HepG2 (cell line): ENCODE measurements around the gene TAT. TPM values are rescaled to one million over a fixed set of nuclear protein-coding genes. Genes with fewer than 3 reads are reported as not detected.
A peak's percentile ranks its signal among the peaks of the same experiment; 100 is the strongest.

Experiments
- ATAC-seq: fragments of 200-7000 bp; cut with Tn5 transposase; 3 replicates; pipeline ENCODE4 v1.9.1; 2020; ENCODE audit warnings: mild to moderate bottlenecking, moderate library complexity
- BruUV-seq: library from RNA; stranded (reverse); fragments of 400-500 nt; replicated peaks from 2 replicates; lab custom pipeline; 2021; lab: Mats Ljungman, UMichigan
- CTCF ChIA-PET: fragments of 300-600 bp; formaldehyde crosslinking; extraction: SDS; loops from one replicate; lab custom pipeline; 2021; ENCODE audit warnings: low total read pairs, inconsistent platforms, low intra/inter-chr PET ratio; lab: Yijun Ruan, JAX
- POLR2A ChIA-PET: fragments of 350-600 bp; sonication (Branson Sonifier 250); formaldehyde crosslinking; loops from one replicate; lab custom pipeline; 2020; ENCODE audit warnings: antibody characterized with exemption, inconsistent platforms; lab: Yijun Ruan, JAX
- DNase-seq: peaks from one replicate; pipeline ENCODE4 v3.0.0-alpha.2; 2015; ENCODE audit warnings: low spot score
- FAIRE-seq: peaks from 3 replicates; lab custom pipeline; 2011; peaks lifted over from hg19 to GRCh38; lab: Jason Lieb, UNC
- H2AFZ ChIP-seq: one replicate; pipeline ENCODE4 v1.6.1; 2011; ENCODE audit warnings: low read length, inconsistent platforms
- H3K27ac ChIP-seq: fragments of 300-600 bp; 3 replicates; pipeline ENCODE4 v1.8.0; 2011; ENCODE audit warnings: mixed run types, mild to moderate bottlenecking, mixed read lengths, low read length, inconsistent platforms; ENCODE audit not compliant: insufficient read depth; ENCODE audit errors: extremely low read length
- H3K27me3 ChIP-seq, 2 experiments: fragments of 200-600 bp in 1 of 2; 2 replicates in 1 of 2; 3 replicates in 1 of 2; pipeline versions ENCODE4 v1.6.0 to v1.8.0; 2011; ENCODE audit warnings: low read length in 2 of 2, mild to moderate bottlenecking in 2 of 2, moderate library complexity in 2 of 2, inconsistent platforms in 1 of 2; ENCODE audit not compliant: insufficient read depth in 2 of 2, control insufficient read depth in 1 of 2
- H3K36me3 ChIP-seq, 2 experiments: fragments of 200-600 bp in 1 of 2; replicated peaks in 1 of 2; 2 replicates in 1 of 2; 3 replicates in 1 of 2; pipeline versions ENCODE4 v1.5.1 to v1.8.0; 2011; ENCODE audit warnings: low read length in 2 of 2, inconsistent platforms in 1 of 2; ENCODE audit not compliant: insufficient read depth in 2 of 2, control insufficient read depth in 1 of 2
- H3K4me1 ChIP-seq: 2 replicates; pipeline ENCODE4 v1.5.1; 2012; ENCODE audit warnings: low read length, inconsistent platforms; ENCODE audit not compliant: insufficient read depth
- H3K4me2 ChIP-seq: 2 replicates; pipeline ENCODE4 v1.6.0; 2011; ENCODE audit warnings: low read depth, low read length, inconsistent platforms
- H3K4me3 ChIP-seq, 3 experiments: fragments of 200-600 bp in 1 of 3; sonication (generic), shearing (Covaris generic) in 1 of 3; replicated peaks in 1 of 3; 2 replicates each; pipeline ENCODE4 v1.5.1; 2011 to 2016; ENCODE audit warnings: low read length in 3 of 3, inconsistent platforms in 2 of 3, low read depth in 2 of 3, mild to moderate bottlenecking in 2 of 3, control low read depth in 1 of 3, mixed read lengths in 1 of 3; ENCODE audit not compliant: insufficient read depth in 1 of 3
- H3K79me2 ChIP-seq: one replicate; pipeline ENCODE4 v1.6.1; 2011; ENCODE audit warnings: low read length, inconsistent platforms; ENCODE audit not compliant: insufficient read depth
- H3K9ac ChIP-seq: 2 replicates; pipeline ENCODE4 v1.6.0; 2011; ENCODE audit warnings: mild to moderate bottlenecking, low read depth, low read length, inconsistent platforms; ENCODE audit not compliant: insufficient read depth
- H3K9me3 ChIP-seq: 2 replicates; pipeline ENCODE4 v1.5.1; 2012; ENCODE audit warnings: mild to moderate bottlenecking, low read length
- H4K20me1 ChIP-seq: 2 replicates; pipeline ENCODE4 v1.6.0; 2011; ENCODE audit warnings: inconsistent platforms, mild to moderate bottlenecking, low read length, moderate library complexity; ENCODE audit not compliant: insufficient read depth
- ADNP ChIP-seq: sonication (generic); formaldehyde crosslinking; IDR thresholded peaks from 2 replicates; pipeline ENCODE4 v1.4.0; 2020; ENCODE audit warnings: missing genetic modification reagents
- FOSL1 ChIP-seq: sonication (generic); formaldehyde crosslinking; IDR thresholded peaks from 2 replicates; pipeline ENCODE4 v1.9.0; 2021; ENCODE audit warnings: missing genetic modification reagents, borderline replicate concordance
- FOXO1 ChIP-seq: sonication (generic); formaldehyde crosslinking; IDR thresholded peaks from 2 replicates; pipeline ENCODE4 v1.4.0; 2020; ENCODE audit warnings: missing genetic modification reagents
- JDP2 ChIP-seq: sonication (generic); formaldehyde crosslinking; IDR thresholded peaks from 2 replicates; pipeline ENCODE4 v1.8.1; 2022; ENCODE audit warnings: missing genetic modification reagents, borderline replicate concordance
- LCORL ChIP-seq, 2 experiments: fragments of 450-650 bp in 1 of 2; sonication (generic) in 1 of 2; formaldehyde crosslinking in 1 of 2; IDR thresholded peaks; 2 replicates each; pipeline versions ENCODE4 v1.5.0 to v1.6.1; 2017 to 2020; ENCODE audit warnings: antibody characterized with exemption in 1 of 2, missing genetic modification reagents in 1 of 2
- MED1 ChIP-seq: sonication (generic); formaldehyde crosslinking; IDR thresholded peaks from 2 replicates; pipeline ENCODE4 v1.4.0; 2020; ENCODE audit warnings: missing genetic modification reagents
- MXI1 ChIP-seq: IDR thresholded peaks from 3 replicates; pipeline ENCODE4 v1.6.1; 2012; ENCODE audit warnings: low read depth, low read length, inconsistent platforms, borderline replicate concordance
- NR2F6 ChIP-seq, 2 experiments: IDR thresholded peaks; 2 replicates each; pipeline ENCODE4 v1.6.1; 2016; ENCODE audit warnings: antibody characterized with exemption in 1 of 2, mild to moderate bottlenecking in 1 of 2
- RXRB ChIP-seq: IDR thresholded peaks from 2 replicates; pipeline ENCODE4 v1.6.1; 2016; ENCODE audit warnings: borderline replicate concordance, missing genetic modification reagents, missing compliant biosample characterization
- STAG1 ChIP-seq: sonication (generic); formaldehyde crosslinking; IDR thresholded peaks from 2 replicates; pipeline ENCODE4 v1.4.0; 2020; ENCODE audit warnings: missing genetic modification reagents
- SYNCRIP ChIP-seq: fragments of 200-400 bp; formaldehyde crosslinking; IDR thresholded peaks from 2 replicates; pipeline ENCODE4 v1.6.1; 2018; ENCODE audit warnings: mild to moderate bottlenecking, low read depth, low read length; ENCODE audit not compliant: insufficient read depth
- U2AF2 ChIP-seq: fragments of 200-400 bp; formaldehyde crosslinking; IDR thresholded peaks from 2 replicates; pipeline ENCODE4 v1.6.1; 2017; ENCODE audit warnings: low read depth, mild to moderate bottlenecking, low read length
- YEATS4 ChIP-seq: sonication (generic); formaldehyde crosslinking; IDR thresholded peaks from 2 replicates; pipeline ENCODE4 v1.4.0; 2020; ENCODE audit warnings: missing genetic modification reagents, borderline replicate concordance
- ZKSCAN8 ChIP-seq: IDR thresholded peaks from 2 replicates; pipeline ENCODE4 v1.6.1; 2016; ENCODE audit warnings: borderline replicate concordance, missing genetic modification reagents, missing compliant biosample characterization
- ZMYM4 ChIP-seq: sonication (generic); formaldehyde crosslinking; IDR thresholded peaks from 2 replicates; pipeline ENCODE4 v1.8.1; 2023; ENCODE audit warnings: mild to moderate bottlenecking, missing genetic modification reagents
- ZNF121 ChIP-seq: sonication (generic); formaldehyde crosslinking; IDR thresholded peaks from 2 replicates; pipeline ENCODE4 v1.5.0; 2020; ENCODE audit warnings: mild to moderate bottlenecking, missing genetic modification reagents
- ZNF331 ChIP-seq: sonication (generic); formaldehyde crosslinking; IDR thresholded peaks from 2 replicates; pipeline ENCODE4 v1.4.0; 2020; ENCODE audit warnings: missing genetic modification reagents
- ZNF605 ChIP-seq: sonication (generic); formaldehyde crosslinking; IDR thresholded peaks from 2 replicates; pipeline ENCODE4 v1.8.0; 2022; ENCODE audit warnings: mild to moderate bottlenecking, missing genetic modification reagents
- ZNF619 ChIP-seq: sonication (generic); formaldehyde crosslinking; IDR thresholded peaks from 2 replicates; pipeline ENCODE4 v1.4.0; 2020; ENCODE audit warnings: mild to moderate bottlenecking, missing genetic modification reagents
- ZNF629 ChIP-seq: sonication (generic); formaldehyde crosslinking; conservative IDR thresholded peaks from 2 replicates; pipeline ENCODE4 v1.5.0; 2020; ENCODE audit warnings: missing genetic modification reagents
- ZNF660 ChIP-seq: sonication (generic); formaldehyde crosslinking; IDR thresholded peaks from 2 replicates; pipeline ENCODE4 v1.5.1; 2020; ENCODE audit warnings: mild to moderate bottlenecking, low read depth, missing genetic modification reagents, borderline replicate concordance
- WGBS: methylation state at CpG from one replicate; pipeline ENCODE4 v1.1.6; 2017; ENCODE audit warnings: low lambda C conversion rate; 5-methylcytosine and 5-hydroxymethylcytosine counted together
- in situ Hi-C: cut with HindIII; loops from 2 replicates; pipeline ENCODE4 v1.10.0; 2017; ENCODE audit warnings: low pct_unique_long_range_greater_than_20kb; ENCODE audit not compliant: extremely low pct_ligation_motif_present
- intact Hi-C: fragments of 100-400 bp; cut with micrococcal nuclease; formaldehyde crosslinking; loops from one replicate; pipeline ENCODE4 v1.10.0; 2022; ENCODE audit not compliant: unreplicated experiment
- polyA plus RNA-seq, 8 experiments: library from polyadenylated mRNA; depleted of rRNA in 3 of 8; stranded (reverse) in 7 of 8; unstranded in 1 of 8; fragments of >200 nt; fragmentation: Illumina TruSeq in 4 of 8; extraction: Trizol in 4 of 8; gene quantifications; 2 replicates each; pipeline versions ENCODE4 v1.2.1 to v1.2.3, GENCODE V29; 2011 to 2016; ENCODE audit warnings: low read depth in 4 of 8, missing spikeins in 1 of 8, mixed read lengths in 1 of 8; ENCODE audit not compliant: insufficient read depth in 1 of 8
- total RNA-seq, 5 experiments: library from RNA; depleted of rRNA; stranded (reverse); fragments of >200 nt; fragmentation: Illumina TruSeq; extraction: Trizol; gene quantifications; 2 replicates each; pipeline ENCODE4 v1.2.3, GENCODE V29; 2016; ENCODE audit warnings: low read depth in 1 of 5
- TF ChIP-seq, protein P1 (sequence below): sonication (generic); formaldehyde crosslinking; IDR thresholded peaks from 2 replicates; pipeline ENCODE4 v1.4.0; 2020; ENCODE audit warnings: mild to moderate bottlenecking, missing genetic modification reagents, borderline replicate concordance
- TF ChIP-seq, protein P2 (sequence below): sonication (generic); formaldehyde crosslinking; IDR thresholded peaks from 2 replicates; pipeline ENCODE4 v1.4.0; 2020; ENCODE audit warnings: mild to moderate bottlenecking, missing genetic modification reagents

Gene TAT
- total and polyA plus RNA-seq, 2 of the 13 experiments (the other 11 are each of a cell fraction or from before 2014, with no cell fraction given), result 1.6 to 5.8 TPM

DNA sequence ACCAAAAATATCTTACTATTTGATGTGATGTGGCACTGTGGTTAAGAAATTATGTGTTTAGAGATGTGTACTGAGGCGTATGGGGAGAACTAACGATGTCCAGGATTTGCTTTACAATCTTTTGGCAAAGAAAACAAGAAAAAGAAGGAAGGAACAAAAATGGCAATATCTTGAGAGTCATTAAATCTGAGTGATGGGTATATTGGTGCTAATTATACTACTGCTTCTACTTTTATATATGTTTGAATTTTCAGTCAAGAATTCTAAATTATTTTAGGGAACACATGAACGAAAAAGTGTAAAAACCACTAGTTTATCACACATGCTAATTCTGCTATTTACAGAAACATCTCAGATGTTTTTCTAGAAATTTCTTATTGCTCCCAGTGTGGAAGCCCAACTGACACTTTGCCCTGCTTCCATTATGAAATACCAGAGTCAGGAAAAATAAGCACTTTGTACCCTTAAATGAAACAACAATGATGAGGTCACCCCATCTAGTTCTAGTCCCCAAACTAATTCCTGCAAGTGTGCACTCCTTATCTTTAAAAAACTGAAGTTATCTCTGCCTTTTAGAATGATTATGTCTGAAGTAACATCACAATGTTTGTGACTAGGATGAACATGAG, 18.8 kb downstream of the TAT start:
- H3K9ac ChIP-seq, result no peak overlapping the region
- intact Hi-C loops (no loop called here), in situ Hi-C loops (no loop called here)
- no peaks in the 10 kb centered on the region for H3K79me2 ChIP-seq
- POLR2A ChIA-PET, result no interaction called here
- H2AFZ ChIP-seq, result no peak overlapping the region
- DNase-seq, result peak; percentile 71
- H3K9me3 ChIP-seq, result peaks cover 9% of the 10 kb centered on the region
- FAIRE-seq, result no peak
- H3K36me3 ChIP-seq, result no peaks in the 10 kb centered on the region
- 0 out of 2 replicates have a peak overlapping the region, but pooled peaks have one; percentile 6 for H3K4me2 ChIP-seq
- H3K27me3 ChIP-seq, result no peaks in the 10 kb centered on the region
- ATAC-seq, result peak; percentile 79
- H3K27ac ChIP-seq, result no peak overlapping the region
- no TSS peak for BruUV-seq
- peaks cover 51% of the 10 kb centered on the region for H3K4me1 ChIP-seq
- H4K20me1 ChIP-seq, result no peaks in the 10 kb centered on the region
- WGBS, result 55% methylated on average over 3 of the region's 3 CpGs
- H3K4me3 ChIP-seq, result no peak overlapping the region
- CTCF ChIA-PET, result no interaction called here
- TF ChIP-seq ZNF121 (CRISPR knock-in tag) (no peak), FOXO1 (CRISPR knock-in tag) (peak; percentile 62; the same call in 1 of the 2 replicates), MXI1 (no peak), JDP2 (no peak), LCORL (IDR thresholded peaks at IDR 0.05) (no peak), LCORL (CRISPR knock-in tag; IDR thresholded peaks at IDR 0.05) (0 out of 2 replicates have a peak, but pooled peaks have one; percentile 47), ZNF619 (no peak), ZMYM4 (CRISPR knock-in tag) (no peak), YEATS4 (CRISPR knock-in tag) (no peak), MED1 (CRISPR knock-in tag) (peak; percentile 52), ZNF660 (CRISPR knock-in tag) (no peak), RXRB (CRISPR knock-in tag) (peak; percentile 38; the same call in 1 of the 2 replicates), FOSL1 (CRISPR knock-in tag) (no peak), STAG1 (CRISPR knock-in tag) (no peak), U2AF2 (no peak), SYNCRIP (no peak), NR2F6 (IDR thresholded peaks at IDR 0.05) (no peak), NR2F6 (CRISPR knock-in tag; IDR thresholded peaks at IDR 0.05) (0 out of 2 replicates have a peak, but pooled peaks have one; percentile 21), ZKSCAN8 (CRISPR knock-in tag) (no peak), ZNF331 (CRISPR knock-in tag) (no peak; the same call in 1 of the 2 replicates), ADNP (CRISPR knock-in tag) (no peak), ZNF629 (CRISPR knock-in tag) (peak; percentile 74), ZNF605 (no peak)
- TF ChIP-seq, protein P1, sequence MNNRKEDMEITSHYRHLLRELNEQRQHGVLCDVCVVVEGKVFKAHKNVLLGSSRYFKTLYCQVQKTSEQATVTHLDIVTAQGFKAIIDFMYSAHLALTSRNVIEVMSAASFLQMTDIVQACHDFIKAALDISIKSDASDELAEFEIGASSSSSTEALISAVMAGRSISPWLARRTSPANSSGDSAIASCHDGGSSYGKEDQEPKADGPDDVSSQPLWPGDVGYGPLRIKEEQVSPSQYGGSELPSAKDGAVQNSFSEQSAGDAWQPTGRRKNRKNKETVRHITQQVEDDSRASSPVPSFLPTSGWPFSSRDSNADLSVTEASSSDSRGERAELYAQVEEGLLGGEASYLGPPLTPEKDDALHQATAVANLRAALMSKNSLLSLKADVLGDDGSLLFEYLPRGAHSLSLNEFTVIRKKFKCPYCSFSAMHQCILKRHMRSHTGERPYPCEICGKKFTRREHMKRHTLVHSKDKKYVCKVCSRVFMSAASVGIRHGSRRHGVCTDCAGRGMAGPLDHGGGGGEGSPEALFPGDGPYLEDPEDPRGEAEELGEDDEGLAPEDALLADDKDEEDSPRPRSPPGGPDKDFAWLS, result no peak
- TF ChIP-seq, protein P2, sequence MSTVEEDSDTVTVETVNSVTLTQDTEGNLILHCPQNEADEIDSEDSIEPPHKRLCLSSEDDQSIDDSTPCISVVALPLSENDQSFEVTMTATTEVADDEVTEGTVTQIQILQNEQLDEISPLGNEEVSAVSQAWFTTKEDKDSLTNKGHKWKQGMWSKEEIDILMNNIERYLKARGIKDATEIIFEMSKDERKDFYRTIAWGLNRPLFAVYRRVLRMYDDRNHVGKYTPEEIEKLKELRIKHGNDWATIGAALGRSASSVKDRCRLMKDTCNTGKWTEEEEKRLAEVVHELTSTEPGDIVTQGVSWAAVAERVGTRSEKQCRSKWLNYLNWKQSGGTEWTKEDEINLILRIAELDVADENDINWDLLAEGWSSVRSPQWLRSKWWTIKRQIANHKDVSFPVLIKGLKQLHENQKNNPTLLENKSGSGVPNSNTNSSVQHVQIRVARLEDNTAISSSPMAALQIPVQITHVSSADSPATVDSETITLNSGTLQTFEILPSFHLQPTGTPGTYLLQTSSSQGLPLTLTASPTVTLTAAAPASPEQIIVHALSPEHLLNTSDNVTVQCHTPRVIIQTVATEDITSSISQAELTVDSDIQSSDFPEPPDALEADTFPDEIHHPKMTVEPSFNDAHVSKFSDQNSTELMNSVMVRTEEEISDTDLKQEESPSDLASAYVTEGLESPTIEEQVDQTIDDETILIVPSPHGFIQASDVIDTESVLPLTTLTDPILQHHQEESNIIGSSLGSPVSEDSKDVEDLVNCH (CRISPR knock-in tag), result no peak
